Esophagus squamous epithelium (tissue), 5 donors: ENCODE data around the gene RBM5. TPM values are rescaled to one million over a fixed set of nuclear protein-coding genes. Genes with fewer than 3 reads are reported as not detected.

ENCODE experiments used
- DNase-seq: peaks from one replicate; lab custom pipeline; 2025; lab: John Stamatoyannopoulos, UW
- H3K27ac ChIP-seq, 4 donors: fragments of 200-600 bp; sonication (generic); one replicate each; pipeline ENCODE4 v1.5.1; 2016 to 2019; ENCODE audit warnings: mild to moderate bottlenecking in 1 of 4
- H3K27me3 ChIP-seq, 4 donors: fragments of 200-600 bp; sonication (generic); 1 replicate in 3 of 4; 2 replicates in 1 of 4; pipeline versions ENCODE4 v1.5.1 to v1.6.0; 2017 to 2021; ENCODE audit warnings: antibody characterized with exemption in 1 of 4
- H3K36me3 ChIP-seq, 3 donors: fragments of 200-600 bp; sonication (generic); one replicate each; pipeline ENCODE4 v1.5.1; 2016 to 2019
- H3K4me1 ChIP-seq, 3 donors: fragments of 200-600 bp; sonication (generic); one replicate each; pipeline ENCODE4 v1.5.1; 2017 to 2019
- H3K4me3 ChIP-seq, 4 donors: fragments of 200-600 bp; sonication (generic); 1 replicate in 3 of 4; 2 replicates in 1 of 4; pipeline ENCODE4 v1.5.1; 2016 to 2019; ENCODE audit warnings: mild to moderate bottlenecking in 2 of 4, moderate library complexity in 1 of 4
- H3K9me3 ChIP-seq, 3 donors: fragments of 200-600 bp; sonication (generic); one replicate each; pipeline ENCODE4 v1.5.1; 2016 to 2019
- CTCF ChIP-seq, 6 experiments: fragments of 450-650 bp in 4 of 6; fragments of 200-600 bp in 2 of 6; sonication (generic) in 2 of 6; IDR thresholded peaks; one replicate each; pipeline ENCODE4 v1.5.1; 2016 to 2019; ENCODE audit warnings: antibody characterized with exemption in 6 of 6, mild to moderate bottlenecking in 4 of 6, moderate library complexity in 4 of 6
- POLR2A ChIP-seq, 4 donors: fragments of 450-650 bp; IDR thresholded peaks; one replicate each; pipeline ENCODE4 v1.6.1; 2017; ENCODE audit warnings: antibody characterized with exemption in 4 of 4, mild to moderate bottlenecking in 4 of 4, moderate library complexity in 3 of 4
- WGBS, 2 donors: methylation state at CpG; one replicate each; pipeline ENCODE4 v1.1.5; 2018; 5-methylcytosine and 5-hydroxymethylcytosine counted together
- intact Hi-C: fragments of 100-400 bp; cut with DNase I; formaldehyde crosslinking; loops from one replicate; pipeline ENCODE4 v1.15.0; 2022
- total RNA-seq, 4 donors: library from RNA; depleted of rRNA; stranded (reverse); fragments of >200 nt; gene quantifications; one replicate each; pipeline ENCODE4 v1.1.0, GENCODE V29; 2016
- donor health status: DM: yes; HTN: yes; CAD: no.

Gene RBM5
- total RNA-seq, 4 donors from 2014 or later = 60.1 to 197 (median 107) TPM

DNA sequence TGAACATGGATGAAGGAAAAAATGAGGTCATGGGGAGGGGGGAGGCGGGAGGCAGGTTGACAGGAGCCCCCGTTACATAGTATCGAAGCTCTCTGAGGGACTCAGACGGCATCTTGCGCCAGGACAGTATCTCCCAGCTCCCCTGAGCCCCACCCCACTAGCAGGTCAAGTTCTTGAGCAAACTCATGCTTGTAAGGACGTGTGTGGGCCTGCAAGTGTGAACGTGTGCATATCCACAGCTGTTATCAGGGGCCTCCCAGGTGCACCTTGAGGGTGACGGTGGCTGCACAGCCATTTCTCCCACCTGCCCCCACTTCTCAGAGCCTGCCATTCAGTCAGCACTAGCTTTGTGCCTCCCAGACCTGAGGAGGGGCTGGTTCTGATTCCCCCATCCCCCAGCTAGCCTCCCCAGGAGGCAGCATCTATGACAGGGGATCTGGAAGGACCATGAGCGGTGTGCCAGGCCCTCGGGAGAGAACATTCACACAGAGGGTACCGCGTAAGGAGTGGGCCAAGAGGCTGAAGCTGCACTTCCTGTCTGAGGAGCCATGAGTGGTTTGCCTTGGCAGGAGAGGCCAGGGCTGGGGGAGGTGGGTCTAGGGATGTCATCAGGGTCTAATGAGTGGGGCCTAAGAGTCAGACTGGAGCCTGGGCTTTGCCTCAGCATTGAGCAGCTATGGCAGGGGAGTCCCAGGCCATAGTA is 69.3 kb downstream of the RBM5 start:
- peaks cover 59 to 95% (median 75%) of the 10 kb centered on the region in 3 donors for H3K4me1 ChIP-seq
- no peak for DNase-seq
- 42 to 43% methylated on average over 7 to 11 of the region's 12 CpGs for WGBS, 2 donors

DNA sequence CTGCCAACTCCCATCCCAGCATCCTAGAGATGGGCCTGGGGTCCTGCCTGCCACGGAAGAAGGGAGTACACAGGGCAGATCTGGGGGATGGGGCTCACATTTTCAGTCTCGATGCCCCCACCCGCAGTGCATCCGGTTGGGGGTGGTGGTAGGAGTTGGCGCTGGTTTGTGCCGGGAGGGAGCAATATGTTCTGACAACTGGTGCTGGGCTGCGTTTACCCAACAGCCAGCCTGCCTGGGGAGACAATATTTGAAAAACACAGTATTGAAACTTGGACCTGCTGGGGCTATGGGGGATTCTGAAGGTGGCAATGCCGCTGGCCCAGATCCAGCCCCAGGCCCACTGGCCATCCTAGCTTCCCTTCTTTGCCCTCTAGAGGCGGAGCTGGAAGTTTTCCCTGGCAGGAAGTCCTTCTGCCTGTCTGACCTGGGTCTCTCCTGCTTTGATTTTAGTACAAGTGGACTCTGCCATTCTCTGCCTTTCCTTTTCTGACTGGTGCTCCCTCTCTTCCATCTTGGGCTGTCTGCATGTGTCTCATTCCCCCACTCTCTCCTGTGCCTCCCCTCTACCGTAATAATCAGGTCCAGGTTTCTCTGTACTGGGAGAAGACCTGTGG is 69.9 kb downstream of the RBM5 start:
- H3K27me3 ChIP-seq = peaks cover 0 to 23% (median 0%) of the 10 kb centered on the region in 4 donors
- 42 to 49% methylated on average over 4 to 6 of the region's 10 CpGs for WGBS, 2 donors
- peak overlapping the region; percentile 89 to 97 (median 94) for H3K27ac ChIP-seq
- H3K4me3 ChIP-seq = peak overlapping the region; percentile 8 to 86 (median 72)
- TF ChIP-seq POLR2A (IDR thresholded peaks at IDR 0.05) = no peak
- peak in 1 of 6 experiments; percentile 45 for TF ChIP-seq CTCF (IDR thresholded peaks at IDR 0.05)
- H3K4me1 ChIP-seq = peaks cover 66 to 95% (median 81%) of the 10 kb centered on the region in 3 donors
- H3K9me3 ChIP-seq = no peaks in the 10 kb centered on the region
- DNase-seq = no peak
- intact Hi-C loops = no loop called here
- peaks cover 0 to 38% (median 0%) of the 10 kb centered on the region in 3 donors for H3K36me3 ChIP-seq

More for the DNA sequence above, 69.3 kb downstream of the RBM5 start:
- peak in 1 of 4 donors; percentile 36 for TF ChIP-seq POLR2A (IDR thresholded peaks at IDR 0.05)
- TF ChIP-seq CTCF (IDR thresholded peaks at IDR 0.05) = no peak
- H3K4me3 ChIP-seq = peak overlapping the region; percentile 65 to 86 (median 77)
- H3K36me3 ChIP-seq = peaks cover 0 to 32% (median 0%) of the 10 kb centered on the region in 3 donors
- H3K9me3 ChIP-seq = no peaks in the 10 kb centered on the region
- intact Hi-C loops = no loop called here
- peak overlapping the region; percentile 89 to 97 (median 94) for H3K27ac ChIP-seq
- H3K27me3 ChIP-seq = peaks cover 0 to 23% (median 0%) of the 10 kb centered on the region in 4 donors

GRCh38 chr3:50160561-50160983 is 71.9 kb downstream of the RBM5 start:
- peaks cover 0 to 19% (median 0%) of the 10 kb centered on the region in 4 donors for H3K27me3 ChIP-seq

GRCh38 chr3:50161320-50161719 is 72.6 kb downstream of the RBM5 start:
- peak overlapping the region in 2 of 4 donors; percentile 0 to 13 for H3K4me3 ChIP-seq
- H3K27ac ChIP-seq = peak overlapping the region; percentile 89 to 97 (median 94)
- peaks cover 85 to 100% (median 93%) of the 10 kb centered on the region in 3 donors for H3K4me1 ChIP-seq
- DNase-seq = no peak
- peaks cover 0 to 38% (median 0%) of the 10 kb centered on the region in 3 donors for H3K36me3 ChIP-seq
- H3K27me3 ChIP-seq = peaks cover 0 to 11% (median 0%) of the 10 kb centered on the region in 4 donors
- 39 to 55% methylated on average over 10 to 13 of the region's 13 CpGs for WGBS, 2 donors
- TF ChIP-seq POLR2A (IDR thresholded peaks at IDR 0.05) (peak in 1 of 4 donors; percentile 24), CTCF (IDR thresholded peaks at IDR 0.05) (no peak)
- intact Hi-C loops = no loop called here
- H3K9me3 ChIP-seq = no peaks in the 10 kb centered on the region

More at GRCh38 chr3:50160561-50160983, 71.9 kb downstream of the RBM5 start:
- peak overlapping the region; percentile 89 to 97 (median 94) for H3K27ac ChIP-seq
- DNase-seq = no peak
- peaks cover 77 to 100% (median 92%) of the 10 kb centered on the region in 3 donors for H3K4me1 ChIP-seq
- no peak for TF ChIP-seq POLR2A (IDR thresholded peaks at IDR 0.05)
- TF ChIP-seq CTCF (IDR thresholded peaks at IDR 0.05) = no peak
- peaks cover 0 to 38% (median 0%) of the 10 kb centered on the region in 3 donors for H3K36me3 ChIP-seq
- WGBS, 2 donors = 42% methylated on average over 4 of the region's 7 CpGs; no CpG with 5 or more reads in 1 of the 2 donors
- intact Hi-C loops = no loop called here
- peak overlapping the region in 2 of 4 donors; percentile 0 to 13 for H3K4me3 ChIP-seq
- H3K9me3 ChIP-seq = no peaks in the 10 kb centered on the region
